ENCODE data around the gene VAX1.

GRCh38 chr10:117135026-117135372 lies 3.1 kb downstream of the VAX1 start:
- TF ChIP-seq, protein P1, sequence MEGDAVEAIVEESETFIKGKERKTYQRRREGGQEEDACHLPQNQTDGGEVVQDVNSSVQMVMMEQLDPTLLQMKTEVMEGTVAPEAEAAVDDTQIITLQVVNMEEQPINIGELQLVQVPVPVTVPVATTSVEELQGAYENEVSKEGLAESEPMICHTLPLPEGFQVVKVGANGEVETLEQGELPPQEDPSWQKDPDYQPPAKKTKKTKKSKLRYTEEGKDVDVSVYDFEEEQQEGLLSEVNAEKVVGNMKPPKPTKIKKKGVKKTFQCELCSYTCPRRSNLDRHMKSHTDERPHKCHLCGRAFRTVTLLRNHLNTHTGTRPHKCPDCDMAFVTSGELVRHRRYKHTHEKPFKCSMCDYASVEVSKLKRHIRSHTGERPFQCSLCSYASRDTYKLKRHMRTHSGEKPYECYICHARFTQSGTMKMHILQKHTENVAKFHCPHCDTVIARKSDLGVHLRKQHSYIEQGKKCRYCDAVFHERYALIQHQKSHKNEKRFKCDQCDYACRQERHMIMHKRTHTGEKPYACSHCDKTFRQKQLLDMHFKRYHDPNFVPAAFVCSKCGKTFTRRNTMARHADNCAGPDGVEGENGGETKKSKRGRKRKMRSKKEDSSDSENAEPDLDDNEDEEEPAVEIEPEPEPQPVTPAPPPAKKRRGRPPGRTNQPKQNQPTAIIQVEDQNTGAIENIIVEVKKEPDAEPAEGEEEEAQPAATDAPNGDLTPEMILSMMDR (conservative IDR thresholded peaks at IDR 0.05; ENCODE audit: low read depth, low read length), result no peak
- TF ChIP-seq MXI1 (IDR thresholded peaks at IDR 0.05; ENCODE audit: borderline replicate concordance, low read depth, low read length), result no peak
- no peak for TF ChIP-seq POLR2A (IDR thresholded peaks at IDR 0.05; ENCODE audit: low read depth, low read length)
- TF ChIP-seq RFX5 (IDR thresholded peaks at IDR 0.05; ENCODE audit: low read depth, low read length), result no peak
- no peak for TF ChIP-seq RCOR1 (IDR thresholded peaks at IDR 0.05; ENCODE audit: insufficient replicate concordance, low read length)
- TF ChIP-seq, protein P2, sequence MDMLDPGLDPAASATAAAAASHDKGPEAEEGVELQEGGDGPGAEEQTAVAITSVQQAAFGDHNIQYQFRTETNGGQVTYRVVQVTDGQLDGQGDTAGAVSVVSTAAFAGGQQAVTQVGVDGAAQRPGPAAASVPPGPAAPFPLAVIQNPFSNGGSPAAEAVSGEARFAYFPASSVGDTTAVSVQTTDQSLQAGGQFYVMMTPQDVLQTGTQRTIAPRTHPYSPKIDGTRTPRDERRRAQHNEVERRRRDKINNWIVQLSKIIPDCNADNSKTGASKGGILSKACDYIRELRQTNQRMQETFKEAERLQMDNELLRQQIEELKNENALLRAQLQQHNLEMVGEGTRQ (IDR thresholded peaks at IDR 0.05; ENCODE audit: low read depth, low read length), result no peak
- no peak for TF ChIP-seq NFE2L2 (IDR thresholded peaks at IDR 0.05; ENCODE audit: low read depth, low read length)
- TF ChIP-seq ELK1 (IDR thresholded peaks at IDR 0.05; ENCODE audit: borderline replicate concordance, low read depth, low read length), result no peak
- no peak for TF ChIP-seq CEBPB (IDR thresholded peaks at IDR 0.05; ENCODE audit: low read depth, low read length)
- TF ChIP-seq CHD1 (IDR thresholded peaks at IDR 0.05; ENCODE audit: low read depth, low read length), result no peak
